ENCODE measurements around the gene CST3.

Gene CST3

DNA sequence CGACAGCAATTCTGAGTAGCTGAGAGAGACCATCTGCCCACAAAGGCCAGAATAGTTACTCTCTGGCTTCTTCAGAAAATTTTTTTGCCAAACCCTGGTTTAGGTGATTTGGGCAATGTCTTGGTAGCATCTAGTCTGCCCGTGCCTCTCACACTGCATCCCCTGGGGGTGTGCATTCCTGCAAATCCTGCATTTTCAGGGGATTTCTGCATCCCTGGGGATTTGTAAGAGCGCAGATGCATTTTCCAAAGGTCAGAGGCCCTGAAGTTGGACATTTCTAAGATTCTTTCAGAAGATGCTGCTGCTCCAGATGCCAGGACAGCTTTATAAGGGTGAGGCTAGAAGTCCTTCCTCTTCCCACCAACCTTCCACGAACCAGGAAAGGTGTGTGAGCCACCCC is 36.0 kb downstream of the CST3 start:
- Histone ChIP-seq H3K4me1 (ENCODE audit: control insufficient read depth, insufficient read depth, low read length) (peaks cover 5% of the 10 kb centered on the region), H3K27ac (ENCODE audit: low read length) (no peak overlapping the region), H3K4me3 (ENCODE audit: low read length in 2 of 2) (no peak overlapping the region), H3K27me3 (ENCODE audit: control insufficient read depth in 1 of 2, insufficient read depth in 2 of 2, low read length in 2 of 2) (peaks cover 0 to 6% of the 10 kb centered on the region in 2 donors), H3K36me3 (ENCODE audit: control insufficient read depth in 2 of 2, insufficient read depth in 2 of 2, low read length in 2 of 2) (no peaks in the 10 kb centered on the region), H3K9ac (ENCODE audit: low read length in 2 of 2) (no peak overlapping the region), H3K9me3 (ENCODE audit: control insufficient read depth in 2 of 2, low read length in 2 of 2) (no peaks in the 10 kb centered on the region)

DNA sequence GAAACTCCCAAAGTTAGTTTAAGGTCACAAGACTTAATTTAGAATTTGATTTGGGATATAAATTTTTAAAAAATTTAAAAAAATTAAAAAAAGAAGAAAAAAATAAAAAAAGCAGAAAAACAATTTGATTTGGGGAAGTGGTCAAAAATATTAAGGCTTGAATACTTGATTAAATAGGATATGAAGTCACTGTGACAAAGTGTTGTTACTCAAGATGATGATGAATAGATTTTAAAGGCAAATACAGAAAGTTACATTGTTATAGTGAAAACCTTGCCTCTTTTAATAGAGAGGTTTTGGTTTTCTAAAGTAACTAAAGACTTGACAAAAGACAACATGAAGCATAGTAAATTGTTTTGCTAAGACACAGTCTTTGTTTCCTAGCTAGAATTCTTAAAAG is 39.3 kb downstream of the CST3 start:
- no peaks in the 10 kb centered on the region for H3K4me1 ChIP-seq (ENCODE audit: control insufficient read depth, insufficient read depth, low read length)
- H3K9me3 ChIP-seq (ENCODE audit: control insufficient read depth in 2 of 2, low read length in 2 of 2), result no peaks in the 10 kb centered on the region
- no peak overlapping the region for H3K4me3 ChIP-seq (ENCODE audit: low read length in 2 of 2)
- no peaks in the 10 kb centered on the region for H3K36me3 ChIP-seq (ENCODE audit: control insufficient read depth in 2 of 2, insufficient read depth in 2 of 2, low read length in 2 of 2)
- H3K9ac ChIP-seq (ENCODE audit: low read length in 2 of 2), result no peak overlapping the region
- H3K27ac ChIP-seq (ENCODE audit: low read length), result no peak overlapping the region
- peaks cover 0 to 3% of the 10 kb centered on the region in 2 donors for H3K27me3 ChIP-seq (ENCODE audit: control insufficient read depth in 1 of 2, insufficient read depth in 2 of 2, low read length in 2 of 2)

DNA sequence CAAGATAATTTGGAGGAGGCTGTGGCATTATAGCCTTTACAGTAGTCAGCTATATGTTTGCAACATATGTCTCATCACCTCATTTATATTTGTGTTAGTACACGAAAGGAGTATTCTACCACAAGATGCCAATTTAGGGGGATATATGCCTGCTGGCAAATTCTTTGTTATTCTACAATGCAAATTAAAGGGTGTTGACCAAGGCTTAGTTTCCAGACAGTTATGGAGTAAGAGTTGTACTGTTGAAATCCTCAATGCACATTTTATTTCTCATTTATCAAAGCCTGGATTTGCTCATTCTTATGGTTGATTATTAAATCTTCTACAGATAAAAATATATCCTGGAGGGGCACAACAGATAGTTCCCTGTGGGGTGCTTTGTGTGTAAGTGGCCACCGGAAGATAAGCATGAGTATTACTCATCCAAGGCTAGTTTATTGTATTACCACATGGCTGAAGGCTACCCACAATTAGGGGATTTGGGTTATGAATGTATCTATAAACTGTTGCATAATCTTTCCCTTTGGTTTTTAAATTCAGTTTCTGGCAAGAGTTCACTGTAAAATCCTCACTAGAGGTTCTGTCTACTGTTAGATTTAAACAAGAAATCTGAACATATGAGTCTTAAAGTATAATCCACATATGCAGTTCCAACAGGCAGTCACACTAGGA is 41.0 kb downstream of the CST3 start:
- H3K9me3 ChIP-seq (ENCODE audit: control insufficient read depth in 2 of 2, low read length in 2 of 2), result no peaks in the 10 kb centered on the region
- H3K4me1 ChIP-seq (ENCODE audit: control insufficient read depth, insufficient read depth, low read length), result no peaks in the 10 kb centered on the region
- no peak overlapping the region for H3K27ac ChIP-seq (ENCODE audit: low read length)
- H3K36me3 ChIP-seq (ENCODE audit: control insufficient read depth in 2 of 2, insufficient read depth in 2 of 2, low read length in 2 of 2), result no peaks in the 10 kb centered on the region
- H3K27me3 ChIP-seq (ENCODE audit: control insufficient read depth in 1 of 2, insufficient read depth in 2 of 2, low read length in 2 of 2), result no peaks in the 10 kb centered on the region
- no peak overlapping the region for H3K9ac ChIP-seq (ENCODE audit: low read length in 2 of 2)
- no peak overlapping the region for H3K4me3 ChIP-seq (ENCODE audit: low read length in 2 of 2)

GRCh38 chr20:23595941-23596340 is 41.8 kb downstream of the CST3 start:
- H3K27me3 ChIP-seq (ENCODE audit: control insufficient read depth in 1 of 2, insufficient read depth in 2 of 2, low read length in 2 of 2), result no peaks in the 10 kb centered on the region

DNA sequence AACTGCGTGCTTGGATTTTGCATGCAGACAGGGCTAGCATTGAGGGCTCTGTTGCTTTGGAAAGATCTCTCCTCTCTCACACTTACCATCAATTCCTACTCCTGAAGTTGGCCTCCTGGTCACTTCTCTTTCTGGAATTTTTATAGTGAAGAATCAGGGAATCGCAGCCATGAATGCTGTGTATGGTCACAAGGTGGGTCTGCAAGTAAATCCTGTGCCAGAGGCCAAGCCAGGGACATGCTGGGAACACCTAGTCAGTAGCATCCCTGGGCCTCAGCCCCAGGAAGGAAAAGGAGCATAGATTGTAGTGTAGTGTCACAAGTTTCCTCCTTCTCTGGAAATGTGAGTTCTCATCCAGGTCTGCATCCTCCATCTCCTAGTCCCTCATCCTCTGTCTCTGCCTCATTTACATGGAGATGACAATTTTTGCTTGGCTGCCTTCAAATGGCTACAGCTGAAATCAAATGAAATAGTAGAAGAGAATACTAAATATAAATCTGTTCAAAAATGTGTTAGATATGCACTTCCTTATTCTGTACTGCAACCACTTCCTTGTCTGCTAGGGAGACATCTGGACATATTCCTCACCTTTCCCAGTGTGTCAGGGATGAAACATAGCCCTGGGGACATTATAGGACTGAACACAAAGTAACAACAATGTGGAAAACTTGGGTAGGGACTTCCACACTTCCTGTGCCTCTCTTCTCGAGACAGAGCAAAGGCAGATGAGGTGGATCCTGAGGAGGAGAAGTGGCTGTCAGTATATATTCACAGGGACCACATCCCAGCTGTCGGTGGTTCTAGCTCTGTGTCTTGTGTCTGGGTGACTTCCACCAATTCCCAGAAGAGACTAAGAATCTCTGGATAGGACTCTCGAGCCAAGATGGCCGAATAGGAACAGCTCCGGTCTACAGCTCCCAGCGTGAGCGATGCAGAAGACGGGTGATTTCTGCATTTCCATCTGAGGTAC is 49.0 kb downstream of the CST3 start:
- peaks cover 0 to 11% of the 10 kb centered on the region in 2 donors for H3K27me3 ChIP-seq (ENCODE audit: control insufficient read depth in 1 of 2, insufficient read depth in 2 of 2, low read length in 2 of 2)
- H3K4me1 ChIP-seq (ENCODE audit: control insufficient read depth, insufficient read depth, low read length), result no peaks in the 10 kb centered on the region
- H3K9ac ChIP-seq (ENCODE audit: low read length in 2 of 2), result no peak overlapping the region
- H3K27ac ChIP-seq (ENCODE audit: low read length), result no peak overlapping the region
- no peak overlapping the region for H3K4me3 ChIP-seq (ENCODE audit: low read length in 2 of 2)
- H3K9me3 ChIP-seq (ENCODE audit: control insufficient read depth in 2 of 2, low read length in 2 of 2), result no peaks in the 10 kb centered on the region
- no peaks in the 10 kb centered on the region for H3K36me3 ChIP-seq (ENCODE audit: control insufficient read depth in 2 of 2, insufficient read depth in 2 of 2, low read length in 2 of 2)

More at GRCh38 chr20:23595941-23596340, 41.8 kb downstream of the CST3 start:
- Histone ChIP-seq H3K4me3 (ENCODE audit: low read length in 2 of 2) (no peak overlapping the region), H3K36me3 (ENCODE audit: control insufficient read depth in 2 of 2, insufficient read depth in 2 of 2, low read length in 2 of 2) (no peaks in the 10 kb centered on the region), H3K27ac (ENCODE audit: low read length) (no peak overlapping the region), H3K9ac (ENCODE audit: low read length in 2 of 2) (no peak overlapping the region), H3K4me1 (ENCODE audit: control insufficient read depth, insufficient read depth, low read length) (no peaks in the 10 kb centered on the region), H3K9me3 (ENCODE audit: control insufficient read depth in 2 of 2, low read length in 2 of 2) (no peaks in the 10 kb centered on the region)

DNA sequence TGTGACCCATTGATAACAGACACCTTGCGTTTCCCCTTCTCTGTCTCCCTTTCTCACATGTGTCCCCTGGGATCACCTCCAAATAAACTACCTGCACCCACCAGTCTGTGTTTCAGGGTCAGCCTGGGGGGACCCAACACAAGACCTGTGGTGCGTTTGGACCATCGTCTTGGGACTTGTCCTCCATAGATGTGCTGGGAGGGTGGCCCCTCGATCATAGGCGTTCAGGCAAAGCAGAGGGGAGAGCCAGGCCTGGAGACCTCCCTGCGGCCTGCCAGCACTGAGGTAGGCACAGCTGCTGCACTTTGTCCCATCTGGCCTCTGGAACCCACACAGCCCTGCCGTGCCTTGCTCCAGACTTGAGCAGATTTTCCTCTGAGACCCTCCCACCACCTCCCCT is 50.1 kb downstream of the CST3 start:
- Histone ChIP-seq H3K27ac (ENCODE audit: low read length) (no peak overlapping the region), H3K4me1 (ENCODE audit: control insufficient read depth, insufficient read depth, low read length) (no peaks in the 10 kb centered on the region), H3K9ac (ENCODE audit: low read length in 2 of 2) (no peak overlapping the region), H3K9me3 (ENCODE audit: control insufficient read depth in 2 of 2, low read length in 2 of 2) (no peaks in the 10 kb centered on the region), H3K4me3 (ENCODE audit: low read length in 2 of 2) (no peak overlapping the region), H3K36me3 (ENCODE audit: control insufficient read depth in 2 of 2, insufficient read depth in 2 of 2, low read length in 2 of 2) (no peaks in the 10 kb centered on the region), H3K27me3 (ENCODE audit: control insufficient read depth in 1 of 2, insufficient read depth in 2 of 2, low read length in 2 of 2) (peaks cover 0 to 11% of the 10 kb centered on the region in 2 donors)

DNA sequence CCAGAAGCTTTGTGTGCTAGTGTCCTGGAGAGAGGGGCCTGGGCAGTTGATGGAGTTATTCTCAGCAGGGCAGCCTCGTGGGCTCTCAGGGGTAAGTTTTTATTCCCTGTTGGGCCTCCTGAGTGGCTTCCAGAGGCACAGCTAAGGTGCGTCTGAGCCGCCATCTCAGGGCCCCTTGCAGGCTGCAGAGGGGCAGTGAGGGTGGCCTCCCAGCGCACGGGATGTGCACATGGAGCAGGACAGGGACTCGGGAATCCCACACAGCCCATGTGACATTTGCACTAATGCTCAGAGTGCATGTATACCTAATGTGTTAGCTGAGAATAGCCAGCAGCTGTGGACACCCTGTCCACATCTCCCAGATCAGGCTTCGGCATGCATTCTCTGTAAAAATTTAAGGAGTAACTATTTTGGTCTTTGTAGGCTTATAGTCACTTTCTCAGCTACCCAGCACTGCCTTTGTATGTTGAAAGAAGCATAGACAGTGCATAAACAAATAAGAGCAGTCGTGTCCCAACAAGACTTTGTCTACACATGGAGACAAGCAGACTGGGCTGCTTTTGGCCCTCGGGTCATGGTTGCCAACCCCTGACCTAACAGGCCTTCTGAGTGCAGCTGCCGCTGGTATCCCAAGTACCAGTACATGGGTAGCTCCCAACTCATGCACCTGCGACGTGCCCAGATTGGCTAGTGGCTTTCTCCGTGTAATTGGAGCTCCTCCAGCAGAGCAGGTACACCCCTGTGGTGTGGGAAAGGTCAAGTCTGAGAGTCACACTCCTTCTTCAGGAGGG is 50.8 kb downstream of the CST3 start:
- no peaks in the 10 kb centered on the region for H3K36me3 ChIP-seq (ENCODE audit: control insufficient read depth in 2 of 2, insufficient read depth in 2 of 2, low read length in 2 of 2)
- H3K4me1 ChIP-seq (ENCODE audit: control insufficient read depth, insufficient read depth, low read length), result no peaks in the 10 kb centered on the region
- H3K27me3 ChIP-seq (ENCODE audit: control insufficient read depth in 1 of 2, insufficient read depth in 2 of 2, low read length in 2 of 2), result peaks cover 0 to 11% of the 10 kb centered on the region in 2 donors
- no peak overlapping the region for H3K4me3 ChIP-seq (ENCODE audit: low read length in 2 of 2)
- no peaks in the 10 kb centered on the region for H3K9me3 ChIP-seq (ENCODE audit: control insufficient read depth in 2 of 2, low read length in 2 of 2)
- H3K9ac ChIP-seq (ENCODE audit: low read length in 2 of 2), result no peak overlapping the region
- H3K27ac ChIP-seq (ENCODE audit: low read length), result no peak overlapping the region

- no peak overlapping the region for H3K9ac ChIP-seq (ENCODE audit: low read length in 2 of 2)
- no peaks in the 10 kb centered on the region for H3K36me3 ChIP-seq (ENCODE audit: control insufficient read depth in 2 of 2, insufficient read depth in 2 of 2, low read length in 2 of 2)
- H3K4me1 ChIP-seq (ENCODE audit: control insufficient read depth, insufficient read depth, low read length), result no peaks in the 10 kb centered on the region
- H3K27ac ChIP-seq (ENCODE audit: low read length), result no peak overlapping the region
- no peaks in the 10 kb centered on the region for H3K9me3 ChIP-seq (ENCODE audit: control insufficient read depth in 2 of 2, low read length in 2 of 2)
- peaks cover 0 to 11% of the 10 kb centered on the region in 2 donors for H3K27me3 ChIP-seq (ENCODE audit: control insufficient read depth in 1 of 2, insufficient read depth in 2 of 2, low read length in 2 of 2)
- H3K4me3 ChIP-seq (ENCODE audit: low read length in 2 of 2), result no peak overlapping the region
These were observed 51.7 kb downstream of the CST3 start for GRCh38 chr20:23585808-23586734.

- Histone ChIP-seq H3K4me3 (ENCODE audit: low read length in 2 of 2) (no peak overlapping the region), H3K27me3 (ENCODE audit: control insufficient read depth in 1 of 2, insufficient read depth in 2 of 2, low read length in 2 of 2) (peaks cover 0 to 11% of the 10 kb centered on the region in 2 donors), H3K36me3 (ENCODE audit: control insufficient read depth in 2 of 2, insufficient read depth in 2 of 2, low read length in 2 of 2) (no peaks in the 10 kb centered on the region), H3K9me3 (ENCODE audit: control insufficient read depth in 2 of 2, low read length in 2 of 2) (no peaks in the 10 kb centered on the region), H3K9ac (ENCODE audit: low read length in 2 of 2) (no peak overlapping the region), H3K4me1 (ENCODE audit: control insufficient read depth, insufficient read depth, low read length) (no peaks in the 10 kb centered on the region), H3K27ac (ENCODE audit: low read length) (no peak overlapping the region)
These were observed 52.3 kb downstream of the CST3 start for GRCh38 chr20:23585449-23585807.
